HEK293 (cell line): Measurements from ENCODE around the gene NEK2.

ENCODE experiments used
- EGR2 ChIP-seq: fragments of 450-650 bp; formaldehyde crosslinking; IDR thresholded peaks from 2 replicates; pipeline ENCODE4 v1.5.1; 2016; ENCODE audit warnings: low read depth, missing biosample characterization, missing genetic modification characterization
- MZF1 ChIP-seq: fragments of 450-650 bp; formaldehyde crosslinking; IDR thresholded peaks from 2 replicates; pipeline ENCODE4 v1.5.1; 2017; ENCODE audit warnings: missing biosample characterization, missing genetic modification characterization, borderline replicate concordance
- OSR2 ChIP-seq: fragments of 450-650 bp; formaldehyde crosslinking; IDR thresholded peaks from 2 replicates; pipeline ENCODE4 v1.5.1; 2016; ENCODE audit warnings: missing biosample characterization, missing genetic modification characterization
- YY1 ChIP-seq: fragments of 450-650 bp; formaldehyde crosslinking; IDR thresholded peaks from 2 replicates; pipeline ENCODE4 v1.5.1; 2018; ENCODE audit warnings: missing biosample characterization, missing genetic modification characterization
- ZBTB21 ChIP-seq: fragments of 450-650 bp; formaldehyde crosslinking; IDR thresholded peaks from 2 replicates; pipeline ENCODE4 v1.5.1; 2017; ENCODE audit warnings: missing biosample characterization, missing genetic modification characterization
- ZIC2 ChIP-seq: fragments of 450-650 bp; formaldehyde crosslinking; IDR thresholded peaks from 2 replicates; pipeline ENCODE4 v1.5.1; 2016; ENCODE audit warnings: missing biosample characterization, missing genetic modification characterization
- ZNF114 ChIP-seq: fragments of 450-650 bp; formaldehyde crosslinking; IDR thresholded peaks from 2 replicates; pipeline ENCODE4 v1.5.0; 2017; ENCODE audit warnings: missing biosample characterization, missing genetic modification characterization
- ZNF221 ChIP-seq: fragments of 450-650 bp; formaldehyde crosslinking; IDR thresholded peaks from 2 replicates; pipeline ENCODE4 v1.5.1; 2017; ENCODE audit warnings: missing biosample characterization, missing genetic modification characterization, borderline replicate concordance
- ZNF223 ChIP-seq: fragments of 450-650 bp; formaldehyde crosslinking; IDR thresholded peaks from 2 replicates; pipeline ENCODE4 v1.5.1; 2016; ENCODE audit warnings: missing biosample characterization, missing genetic modification characterization
- ZNF292 ChIP-seq: fragments of 450-650 bp; formaldehyde crosslinking; IDR thresholded peaks from 2 replicates; pipeline ENCODE4 v1.5.1; 2016; ENCODE audit warnings: low read depth, missing biosample characterization, missing genetic modification characterization, borderline replicate concordance
- ZNF335 ChIP-seq: fragments of 450-650 bp; formaldehyde crosslinking; conservative IDR thresholded peaks from 2 replicates; pipeline ENCODE4 v1.5.1; 2016; ENCODE audit warnings: missing biosample characterization, missing genetic modification characterization
- ZNF366 ChIP-seq: fragments of 450-650 bp; formaldehyde crosslinking; conservative IDR thresholded peaks from 2 replicates; pipeline ENCODE4 v1.5.1; 2016; ENCODE audit warnings: missing biosample characterization, missing genetic modification characterization
- ZNF404 ChIP-seq: fragments of 450-650 bp; formaldehyde crosslinking; IDR thresholded peaks from 2 replicates; pipeline ENCODE4 v1.5.1; 2017; ENCODE audit warnings: missing biosample characterization, missing genetic modification characterization
- ZNF473 ChIP-seq: fragments of 450-650 bp; formaldehyde crosslinking; IDR thresholded peaks from 2 replicates; pipeline ENCODE4 v1.5.1; 2017; ENCODE audit warnings: missing biosample characterization, missing genetic modification characterization
- ZNF521 ChIP-seq: fragments of 450-650 bp; formaldehyde crosslinking; IDR thresholded peaks from 2 replicates; pipeline ENCODE4 v1.5.1; 2017; ENCODE audit warnings: missing biosample characterization, mild to moderate bottlenecking, missing genetic modification characterization
- ZNF548 ChIP-seq: fragments of 450-650 bp; formaldehyde crosslinking; IDR thresholded peaks from 2 replicates; pipeline ENCODE4 v1.5.1; 2016; ENCODE audit warnings: missing biosample characterization, missing genetic modification characterization
- ZNF549 ChIP-seq: fragments of 450-650 bp; IDR thresholded peaks from 2 replicates; pipeline ENCODE4 v1.5.1; 2018; ENCODE audit warnings: missing biosample characterization, missing genetic modification characterization, mild to moderate bottlenecking, inconsistent platforms, moderate library complexity
- ZNF626 ChIP-seq: fragments of 450-650 bp; sonication (Bioruptor Pico); formaldehyde crosslinking; IDR thresholded peaks from 2 replicates; pipeline ENCODE4 v1.5.1; 2018; ENCODE audit warnings: missing biosample characterization, missing genetic modification characterization, inconsistent platforms
- ZNF660 ChIP-seq: fragments of 450-650 bp; IDR thresholded peaks from 2 replicates; pipeline ENCODE4 v1.5.1; 2018; ENCODE audit warnings: missing biosample characterization, mild to moderate bottlenecking, missing genetic modification characterization
- ZNF76 ChIP-seq: fragments of 450-650 bp; formaldehyde crosslinking; IDR thresholded peaks from 2 replicates; pipeline ENCODE4; 2016; ENCODE audit warnings: low read depth, missing biosample characterization, missing genetic modification characterization, borderline replicate concordance
- ZNF777 ChIP-seq: fragments of 450-650 bp; formaldehyde crosslinking; IDR thresholded peaks from 2 replicates; pipeline ENCODE4 v1.5.1; 2017; ENCODE audit warnings: missing biosample characterization, missing genetic modification characterization, borderline replicate concordance
- ZNF837 ChIP-seq: fragments of 450-650 bp; formaldehyde crosslinking; IDR thresholded peaks from 2 replicates; pipeline ENCODE4 v1.5.1; 2016; ENCODE audit warnings: missing biosample characterization, missing genetic modification characterization
- TF ChIP-seq, protein P1 (sequence below): fragments of 450-650 bp; formaldehyde crosslinking; IDR thresholded peaks from 2 replicates; pipeline ENCODE4 v1.5.1; 2016; ENCODE audit warnings: missing biosample characterization, missing genetic modification characterization
- TF ChIP-seq, protein P2 (sequence below): fragments of 450-650 bp; formaldehyde crosslinking; IDR thresholded peaks from 2 replicates; pipeline ENCODE4 v1.5.1; 2017; ENCODE audit warnings: missing biosample characterization, missing genetic modification characterization
- TF ChIP-seq, protein P3 (sequence below): fragments of 450-650 bp; formaldehyde crosslinking; IDR thresholded peaks from 2 replicates; pipeline ENCODE4 v1.5.1; 2016; ENCODE audit warnings: missing biosample characterization, missing genetic modification characterization
- TF ChIP-seq, protein P4 (sequence below): fragments of 450-650 bp; formaldehyde crosslinking; IDR thresholded peaks from 2 replicates; pipeline ENCODE4 v1.5.1; 2017; ENCODE audit warnings: missing biosample characterization, missing genetic modification characterization
- TF ChIP-seq, protein P5 (sequence below): fragments of 450-650 bp; formaldehyde crosslinking; IDR thresholded peaks from 2 replicates; pipeline ENCODE4 v1.5.1; 2016; ENCODE audit warnings: missing biosample characterization, missing genetic modification characterization
- TF ChIP-seq, protein P6 (sequence below): fragments of 450-650 bp; formaldehyde crosslinking; IDR thresholded peaks from 2 replicates; pipeline ENCODE4 v1.5.1; 2016; ENCODE audit warnings: missing biosample characterization, missing genetic modification characterization

NEK2 gene

DNA sequence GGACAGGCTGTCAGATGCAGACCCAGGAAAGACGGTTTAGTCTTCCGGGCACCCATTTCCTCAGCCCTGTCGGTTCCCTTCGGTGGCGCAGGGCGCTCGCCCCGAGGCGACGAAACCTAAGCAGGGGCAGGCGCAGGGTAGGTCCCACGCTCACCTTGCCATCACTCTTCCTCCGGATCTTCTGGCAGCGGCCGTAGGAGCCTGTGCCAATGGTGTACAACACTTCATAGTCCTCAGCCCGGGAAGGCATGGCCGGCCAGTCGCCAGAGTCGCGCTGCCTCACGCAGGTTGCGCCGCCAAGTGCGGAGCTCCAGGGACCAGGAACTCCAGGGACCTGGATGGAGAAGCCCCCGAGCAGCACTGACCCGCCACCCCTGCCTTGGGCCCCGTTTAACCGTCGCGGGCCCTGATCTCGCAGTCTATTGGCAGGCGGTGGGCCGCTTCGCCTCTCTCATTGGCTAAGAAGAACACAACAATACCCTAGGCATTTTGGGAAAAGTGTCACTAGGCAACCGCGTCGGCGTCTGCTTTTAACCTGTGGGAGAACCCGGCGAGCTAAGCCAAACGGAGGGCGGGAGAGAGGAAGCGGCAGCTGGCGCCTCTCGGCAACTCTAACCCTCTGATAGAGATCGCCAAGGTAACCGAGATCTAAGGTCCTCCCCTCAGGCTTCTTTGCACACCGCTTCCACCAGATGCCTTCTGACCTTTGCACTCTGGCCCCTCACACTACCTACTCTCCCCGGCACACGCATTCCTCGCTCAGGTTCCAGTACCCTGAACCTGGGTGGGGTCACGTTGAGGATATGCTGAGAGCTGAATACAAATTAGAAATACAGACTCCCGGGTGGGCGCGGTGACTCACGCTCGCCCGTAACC lies at the start of gene NEK2 (continued):
- TF ChIP-seq, protein P1, sequence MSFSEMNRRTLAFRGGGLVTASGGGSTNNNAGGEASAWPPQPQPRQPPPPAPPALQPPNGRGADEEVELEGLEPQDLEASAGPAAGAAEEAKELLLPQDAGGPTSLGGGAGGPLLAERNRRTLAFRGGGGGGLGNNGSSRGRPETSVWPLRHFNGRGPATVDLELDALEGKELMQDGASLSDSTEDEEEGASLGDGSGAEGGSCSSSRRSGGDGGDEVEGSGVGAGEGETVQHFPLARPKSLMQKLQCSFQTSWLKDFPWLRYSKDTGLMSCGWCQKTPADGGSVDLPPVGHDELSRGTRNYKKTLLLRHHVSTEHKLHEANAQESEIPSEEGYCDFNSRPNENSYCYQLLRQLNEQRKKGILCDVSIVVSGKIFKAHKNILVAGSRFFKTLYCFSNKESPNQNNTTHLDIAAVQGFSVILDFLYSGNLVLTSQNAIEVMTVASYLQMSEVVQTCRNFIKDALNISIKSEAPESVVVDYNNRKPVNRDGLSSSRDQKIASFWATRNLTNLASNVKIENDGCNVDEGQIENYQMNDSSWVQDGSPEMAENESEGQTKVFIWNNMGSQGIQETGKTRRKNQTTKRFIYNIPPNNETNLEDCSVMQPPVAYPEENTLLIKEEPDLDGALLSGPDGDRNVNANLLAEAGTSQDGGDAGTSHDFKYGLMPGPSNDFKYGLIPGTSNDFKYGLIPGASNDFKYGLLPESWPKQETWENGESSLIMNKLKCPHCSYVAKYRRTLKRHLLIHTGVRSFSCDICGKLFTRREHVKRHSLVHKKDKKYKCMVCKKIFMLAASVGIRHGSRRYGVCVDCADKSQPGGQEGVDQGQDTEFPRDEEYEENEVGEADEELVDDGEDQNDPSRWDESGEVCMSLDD (tag by site-specific recombination) = peak; percentile 28; the same call in 1 of the 2 replicates
- TF ChIP-seq ZBTB21 (tag by site-specific recombination) (no peak), ZNF549 (tag by site-specific recombination) (no peak), ZNF837 (tag by site-specific recombination) (no peak), ZNF76 (peak; percentile 89), ZNF404 (tag by site-specific recombination) (no peak), ZNF221 (tag by site-specific recombination) (no peak), ZNF114 (tag by site-specific recombination) (no peak), ZNF366 (peak; percentile 49; the same call in 1 of the 2 replicates), ZNF292 (tag by site-specific recombination) (no peak), OSR2 (tag by site-specific recombination) (no peak; the same call in 1 of the 2 replicates), YY1 (tag by site-specific recombination) (0 out of 2 replicates have a peak, but pooled peaks have one; percentile 17), ZNF521 (tag by site-specific recombination) (no peak), MZF1 (no peak), ZNF626 (tag by site-specific recombination) (no peak), ZIC2 (peak; percentile 42; the same call in 1 of the 2 replicates), EGR2 (peak; percentile 90), ZNF335 (tag by site-specific recombination) (peak; percentile 97), ZNF660 (tag by site-specific recombination) (peak; percentile 80), ZNF223 (tag by site-specific recombination) (no peak), ZNF548 (no peak), ZNF473 (no peak), ZNF777 (tag by site-specific recombination) (no peak)
- TF ChIP-seq, protein P2, sequence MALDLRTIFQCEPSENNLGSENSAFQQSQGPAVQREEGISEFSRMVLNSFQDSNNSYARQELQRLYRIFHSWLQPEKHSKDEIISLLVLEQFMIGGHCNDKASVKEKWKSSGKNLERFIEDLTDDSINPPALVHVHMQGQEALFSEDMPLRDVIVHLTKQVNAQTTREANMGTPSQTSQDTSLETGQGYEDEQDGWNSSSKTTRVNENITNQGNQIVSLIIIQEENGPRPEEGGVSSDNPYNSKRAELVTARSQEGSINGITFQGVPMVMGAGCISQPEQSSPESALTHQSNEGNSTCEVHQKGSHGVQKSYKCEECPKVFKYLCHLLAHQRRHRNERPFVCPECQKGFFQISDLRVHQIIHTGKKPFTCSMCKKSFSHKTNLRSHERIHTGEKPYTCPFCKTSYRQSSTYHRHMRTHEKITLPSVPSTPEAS (tag by site-specific recombination) = peak; percentile 32; the same call in 1 of the 2 replicates
- TF ChIP-seq, protein P3, sequence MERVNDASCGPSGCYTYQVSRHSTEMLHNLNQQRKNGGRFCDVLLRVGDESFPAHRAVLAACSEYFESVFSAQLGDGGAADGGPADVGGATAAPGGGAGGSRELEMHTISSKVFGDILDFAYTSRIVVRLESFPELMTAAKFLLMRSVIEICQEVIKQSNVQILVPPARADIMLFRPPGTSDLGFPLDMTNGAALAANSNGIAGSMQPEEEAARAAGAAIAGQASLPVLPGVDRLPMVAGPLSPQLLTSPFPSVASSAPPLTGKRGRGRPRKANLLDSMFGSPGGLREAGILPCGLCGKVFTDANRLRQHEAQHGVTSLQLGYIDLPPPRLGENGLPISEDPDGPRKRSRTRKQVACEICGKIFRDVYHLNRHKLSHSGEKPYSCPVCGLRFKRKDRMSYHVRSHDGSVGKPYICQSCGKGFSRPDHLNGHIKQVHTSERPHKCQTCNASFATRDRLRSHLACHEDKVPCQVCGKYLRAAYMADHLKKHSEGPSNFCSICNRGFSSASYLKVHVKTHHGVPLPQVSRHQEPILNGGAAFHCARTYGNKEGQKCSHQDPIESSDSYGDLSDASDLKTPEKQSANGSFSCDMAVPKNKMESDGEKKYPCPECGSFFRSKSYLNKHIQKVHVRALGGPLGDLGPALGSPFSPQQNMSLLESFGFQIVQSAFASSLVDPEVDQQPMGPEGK (tag by site-specific recombination) = peak; percentile 79
- TF ChIP-seq, protein P4, sequence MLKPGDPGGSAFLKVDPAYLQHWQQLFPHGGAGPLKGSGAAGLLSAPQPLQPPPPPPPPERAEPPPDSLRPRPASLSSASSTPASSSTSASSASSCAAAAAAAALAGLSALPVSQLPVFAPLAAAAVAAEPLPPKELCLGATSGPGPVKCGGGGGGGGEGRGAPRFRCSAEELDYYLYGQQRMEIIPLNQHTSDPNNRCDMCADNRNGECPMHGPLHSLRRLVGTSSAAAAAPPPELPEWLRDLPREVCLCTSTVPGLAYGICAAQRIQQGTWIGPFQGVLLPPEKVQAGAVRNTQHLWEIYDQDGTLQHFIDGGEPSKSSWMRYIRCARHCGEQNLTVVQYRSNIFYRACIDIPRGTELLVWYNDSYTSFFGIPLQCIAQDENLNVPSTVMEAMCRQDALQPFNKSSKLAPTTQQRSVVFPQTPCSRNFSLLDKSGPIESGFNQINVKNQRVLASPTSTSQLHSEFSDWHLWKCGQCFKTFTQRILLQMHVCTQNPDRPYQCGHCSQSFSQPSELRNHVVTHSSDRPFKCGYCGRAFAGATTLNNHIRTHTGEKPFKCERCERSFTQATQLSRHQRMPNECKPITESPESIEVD (tag by site-specific recombination) = no peak
- TF ChIP-seq, protein P5, sequence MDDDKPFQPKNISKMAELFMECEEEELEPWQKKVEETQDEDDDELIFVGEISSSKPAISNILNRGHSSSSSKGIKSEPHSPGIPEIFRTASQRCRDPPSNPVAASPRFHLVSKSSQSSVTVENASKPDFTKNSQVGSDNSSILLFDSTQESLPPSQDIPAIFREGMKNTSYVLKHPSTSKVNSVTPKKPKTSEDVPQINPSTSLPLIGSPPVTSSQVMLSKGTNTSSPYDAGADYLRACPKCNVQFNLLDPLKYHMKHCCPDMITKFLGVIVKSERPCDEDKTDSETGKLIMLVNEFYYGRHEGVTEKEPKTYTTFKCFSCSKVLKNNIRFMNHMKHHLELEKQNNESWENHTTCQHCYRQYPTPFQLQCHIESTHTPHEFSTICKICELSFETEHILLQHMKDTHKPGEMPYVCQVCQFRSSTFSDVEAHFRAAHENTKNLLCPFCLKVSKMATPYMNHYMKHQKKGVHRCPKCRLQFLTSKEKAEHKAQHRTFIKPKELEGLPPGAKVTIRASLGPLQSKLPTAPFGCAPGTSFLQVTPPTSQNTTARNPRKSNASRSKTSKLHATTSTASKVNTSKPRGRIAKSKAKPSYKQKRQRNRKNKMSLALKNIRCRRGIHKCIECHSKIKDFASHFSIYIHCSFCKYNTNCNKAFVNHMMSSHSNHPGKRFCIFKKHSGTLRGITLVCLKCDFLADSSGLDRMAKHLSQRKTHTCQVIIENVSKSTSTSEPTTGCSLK (tag by site-specific recombination) = no peak
- TF ChIP-seq, protein P6, sequence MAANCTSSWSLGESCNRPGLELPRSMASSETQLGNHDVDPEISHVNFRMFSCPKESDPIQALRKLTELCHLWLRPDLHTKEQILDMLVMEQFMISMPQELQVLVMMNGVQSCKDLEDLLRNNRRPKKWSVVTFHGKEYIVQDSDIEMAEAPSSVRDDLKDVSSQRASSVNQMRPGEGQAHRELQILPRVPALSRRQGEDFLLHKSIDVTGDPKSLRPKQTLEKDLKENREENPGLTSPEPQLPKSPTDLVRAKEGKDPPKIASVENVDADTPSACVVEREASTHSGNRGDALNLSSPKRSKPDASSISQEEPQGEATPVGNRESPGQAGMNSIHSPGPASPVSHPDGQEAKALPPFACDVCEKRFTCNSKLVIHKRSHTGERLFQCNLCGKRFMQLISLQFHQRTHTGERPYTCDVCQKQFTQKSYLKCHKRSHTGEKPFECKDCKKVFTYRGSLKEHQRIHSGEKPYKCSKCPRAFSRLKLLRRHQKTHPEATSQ (tag by site-specific recombination) = peak; percentile 52; the same call in 1 of the 2 replicates
